DND-41 (cell line): Measurements from ENCODE around the gene TSN.

Source experiments
- ATAC-seq: fragments of 200-7000 bp; cut with Tn5 transposase; 3 replicates; pipeline ENCODE4 v1.9.1; 2021; ENCODE audit warnings: low read depth; ENCODE audit not compliant: insufficient read depth
- DNase-seq: peaks from one replicate; pipeline ENCODE4 v3.0.0-alpha.2; 2020
- H2AFZ ChIP-seq: 2 replicates; pipeline ENCODE4 v1.6.0; 2012; ENCODE audit warnings: low read depth, low read length
- H3K27ac ChIP-seq: 2 replicates; pipeline ENCODE4 v1.5.1; 2012; ENCODE audit warnings: low read length, inconsistent platforms
- H3K27me3 ChIP-seq: fragments of 200-600 bp; sonication (generic); 2 replicates; pipeline ENCODE4 v1.6.0; 2012; ENCODE audit warnings: low read length, mild to moderate bottlenecking, inconsistent platforms; ENCODE audit not compliant: insufficient read depth, poor library complexity
- H3K36me3 ChIP-seq: 2 replicates; pipeline ENCODE4 v1.5.1; 2012; ENCODE audit warnings: low read length, inconsistent platforms; ENCODE audit not compliant: insufficient read depth
- H3K4me1 ChIP-seq: 2 replicates; pipeline ENCODE4 v1.5.1; 2012; ENCODE audit warnings: mild to moderate bottlenecking, low read length; ENCODE audit not compliant: insufficient read depth
- H3K4me2 ChIP-seq: 2 replicates; pipeline ENCODE4 v1.6.0; 2012; ENCODE audit warnings: mild to moderate bottlenecking, moderate library complexity, low read length, inconsistent platforms; ENCODE audit not compliant: insufficient read depth
- H3K4me3 ChIP-seq, 2 experiments: fragments of 200-600 bp in 1 of 2; shearing (Covaris generic) in 1 of 2; 2 replicates each; pipeline ENCODE4 v1.5.1; 2012 to 2016; ENCODE audit warnings: inconsistent platforms in 2 of 2, low read length in 2 of 2, mild to moderate bottlenecking in 2 of 2, low read depth in 1 of 2, moderate library complexity in 1 of 2
- H3K79me2 ChIP-seq: 2 replicates; pipeline ENCODE4 v1.6.0; 2012; ENCODE audit warnings: low read length, inconsistent platforms; ENCODE audit not compliant: insufficient read depth
- H3K9ac ChIP-seq: 2 replicates; pipeline ENCODE4 v1.6.0; 2012; ENCODE audit warnings: low read depth, mild to moderate bottlenecking, inconsistent platforms, low read length, moderate library complexity
- H3K9me3 ChIP-seq: 2 replicates; pipeline ENCODE4 v1.5.1; 2012; ENCODE audit warnings: low read length, moderate library complexity, mild to moderate bottlenecking, inconsistent platforms; ENCODE audit not compliant: insufficient read depth, severe bottlenecking
- H4K20me1 ChIP-seq: 2 replicates; pipeline ENCODE4 v1.6.0; 2012; ENCODE audit warnings: low read length; ENCODE audit not compliant: insufficient read depth
- EZH2 ChIP-seq: IDR thresholded peaks from 3 replicates; pipeline ENCODE4 v1.6.1; 2012; ENCODE audit warnings: borderline replicate concordance, low read depth, mild to moderate bottlenecking, moderate library complexity, low read length, inconsistent platforms; ENCODE audit not compliant: severe bottlenecking
- TF ChIP-seq, protein P1 (sequence below): IDR thresholded peaks from 2 replicates; pipeline ENCODE4 v1.5.1; 2012; ENCODE audit warnings: borderline replicate concordance, low read length, moderate library complexity, mild to moderate bottlenecking; ENCODE audit not compliant: poor library complexity, severe bottlenecking; ENCODE audit errors: extremely low read depth

Gene TSN

GRCh38 chr2:121740973-121741372, 14.5 kb upstream of the TSN start:
- Histone ChIP-seq H3K4me2 (no peak overlapping the region), H3K27ac (no peak overlapping the region), H2AFZ (no peak overlapping the region), H3K4me1 (peaks cover 9% of the 10 kb centered on the region), H3K79me2 (peaks cover 7% of the 10 kb centered on the region), H3K9ac (no peak overlapping the region), H3K27me3 (no peaks in the 10 kb centered on the region), H3K9me3 (no peaks in the 10 kb centered on the region), H4K20me1 (peaks cover 2% of the 10 kb centered on the region; the same call in 1 of the 2 replicates), H3K36me3 (no peaks in the 10 kb centered on the region; the same call in 1 of the 2 replicates), H3K4me3 (no peak overlapping the region)
- TF ChIP-seq EZH2, result no peak
- TF ChIP-seq, protein P1, sequence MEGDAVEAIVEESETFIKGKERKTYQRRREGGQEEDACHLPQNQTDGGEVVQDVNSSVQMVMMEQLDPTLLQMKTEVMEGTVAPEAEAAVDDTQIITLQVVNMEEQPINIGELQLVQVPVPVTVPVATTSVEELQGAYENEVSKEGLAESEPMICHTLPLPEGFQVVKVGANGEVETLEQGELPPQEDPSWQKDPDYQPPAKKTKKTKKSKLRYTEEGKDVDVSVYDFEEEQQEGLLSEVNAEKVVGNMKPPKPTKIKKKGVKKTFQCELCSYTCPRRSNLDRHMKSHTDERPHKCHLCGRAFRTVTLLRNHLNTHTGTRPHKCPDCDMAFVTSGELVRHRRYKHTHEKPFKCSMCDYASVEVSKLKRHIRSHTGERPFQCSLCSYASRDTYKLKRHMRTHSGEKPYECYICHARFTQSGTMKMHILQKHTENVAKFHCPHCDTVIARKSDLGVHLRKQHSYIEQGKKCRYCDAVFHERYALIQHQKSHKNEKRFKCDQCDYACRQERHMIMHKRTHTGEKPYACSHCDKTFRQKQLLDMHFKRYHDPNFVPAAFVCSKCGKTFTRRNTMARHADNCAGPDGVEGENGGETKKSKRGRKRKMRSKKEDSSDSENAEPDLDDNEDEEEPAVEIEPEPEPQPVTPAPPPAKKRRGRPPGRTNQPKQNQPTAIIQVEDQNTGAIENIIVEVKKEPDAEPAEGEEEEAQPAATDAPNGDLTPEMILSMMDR, result no peak
- DNase-seq (no peak), ATAC-seq (no peak)

DNA sequence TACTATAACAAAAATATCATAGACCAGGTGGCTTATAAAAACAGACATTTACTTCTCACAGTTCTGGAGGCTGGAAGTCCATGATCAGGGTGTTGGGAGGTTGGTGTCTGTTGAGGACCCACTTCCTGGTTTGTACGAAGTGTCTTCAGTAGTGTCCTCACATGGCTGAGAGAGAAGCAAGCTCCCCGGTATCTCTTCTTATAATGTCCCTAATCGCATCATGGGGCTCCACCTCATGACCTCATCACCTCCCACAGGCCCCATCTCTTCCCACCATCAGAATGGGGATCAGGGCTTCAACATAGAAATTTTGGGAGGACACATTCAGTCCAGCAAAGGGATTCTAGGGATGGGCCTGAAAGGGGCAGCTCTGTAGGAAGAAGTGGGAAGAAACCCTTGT, 14.0 kb upstream of the TSN start:
- no peaks in the 10 kb centered on the region; the same call in 1 of the 2 replicates for H3K36me3 ChIP-seq
- no peak overlapping the region for H3K4me2 ChIP-seq
- DNase-seq, result no peak
- no peak overlapping the region for H3K9ac ChIP-seq
- H3K79me2 ChIP-seq, result peaks cover 3% of the 10 kb centered on the region
- H2AFZ ChIP-seq, result peak overlapping the region; percentile 5; the same call in 1 of the 2 replicates
- no peaks in the 10 kb centered on the region for H3K9me3 ChIP-seq
- H3K4me1 ChIP-seq, result peaks cover 9% of the 10 kb centered on the region
- no peaks in the 10 kb centered on the region for H4K20me1 ChIP-seq
- ATAC-seq, result no peak
- no peak overlapping the region for H3K27ac ChIP-seq
- TF ChIP-seq EZH2, result no peak
- TF ChIP-seq, protein P1, result no peak
- H3K4me3 ChIP-seq, result no peak overlapping the region
- H3K27me3 ChIP-seq, result no peaks in the 10 kb centered on the region

GRCh38 chr2:121746071-121746578, 9.3 kb upstream of the TSN start:
- no peaks in the 10 kb centered on the region for H3K27me3 ChIP-seq
- no peak overlapping the region for H3K4me2 ChIP-seq
- no peaks in the 10 kb centered on the region for H4K20me1 ChIP-seq
- no peaks in the 10 kb centered on the region for H3K79me2 ChIP-seq
- H3K9ac ChIP-seq, result no peak overlapping the region
- no peak for TF ChIP-seq EZH2
- TF ChIP-seq, protein P1, result no peak
- no peak overlapping the region for H2AFZ ChIP-seq
- no peak for ATAC-seq
- no peak for DNase-seq
- H3K27ac ChIP-seq, result no peak overlapping the region
- H3K4me1 ChIP-seq, result no peaks in the 10 kb centered on the region
- no peaks in the 10 kb centered on the region for H3K9me3 ChIP-seq
- no peak overlapping the region for H3K4me3 ChIP-seq
- no peaks in the 10 kb centered on the region for H3K36me3 ChIP-seq
